Measurements from ENCODE around the gene ZC3HAV1.

The ZC3HAV1 gene

GRCh38 chr7:139116999-139117398, 7.5 kb upstream of the ZC3HAV1 start:
- Histone ChIP-seq H3K79me1 (ENCODE audit: low read length) (no peaks in the 10 kb centered on the region), H3K79me2 (ENCODE audit: control insufficient read depth, insufficient read depth, low read length, poor library complexity) (no peaks in the 10 kb centered on the region), H3K27ac (ENCODE audit: low read depth, low read length) (no peak overlapping the region), H2BK12ac (ENCODE audit: low read length) (no peak overlapping the region), H3K23ac (ENCODE audit: low read length) (no peak overlapping the region), H4K12ac (ENCODE audit: low read depth, low read length) (no peak overlapping the region), H2BK120ac (ENCODE audit: insufficient read depth, low read length, poor library complexity) (no peak overlapping the region), H3K4me2 (ENCODE audit: low read length) (no peak overlapping the region), H3K9me3 (ENCODE audit: insufficient read depth, low read depth, low read length) (no peaks in the 10 kb centered on the region), H3K9ac (ENCODE audit: low read length) (no peak overlapping the region), H4K91ac (ENCODE audit: low read depth, low read length) (no peak overlapping the region), H2AK5ac (ENCODE audit: low read length) (no peak overlapping the region), H3K4me1 (ENCODE audit: control insufficient read depth in 1 of 2, insufficient read depth in 2 of 2, low read length in 2 of 2) (no peaks in the 10 kb centered on the region), H3K14ac (ENCODE audit: low read length) (no peak overlapping the region), H3K4me3 (ENCODE audit: low read depth, low read length) (no peak overlapping the region), H2AFZ (ENCODE audit: insufficient read depth, low read length, poor library complexity) (no peak overlapping the region), H2BK5ac (ENCODE audit: low read depth, low read length, poor library complexity) (no peak overlapping the region), H3K18ac (ENCODE audit: low read length) (no peak overlapping the region), H3K27me3 (ENCODE audit: insufficient read depth, low read length) (no peaks in the 10 kb centered on the region), H4K8ac (ENCODE audit: low read depth, low read length) (no peak overlapping the region), H3K4ac (ENCODE audit: low read depth, low read length) (no peak overlapping the region), H3K36me3 (ENCODE audit: control insufficient read depth in 1 of 2, insufficient read depth in 2 of 2, low read length in 2 of 2) (no peaks in the 10 kb centered on the region)
- WGBS (ENCODE audit: extremely low coverage, insufficient coverage, insufficient read length) = no CpG with 5 or more reads among the region's 3 CpGs
- no peak for DNase-seq

GRCh38 chr7:139115104-139115503, 5.6 kb upstream of the ZC3HAV1 start:
- no peak overlapping the region for H2BK12ac ChIP-seq (ENCODE audit: low read length)
- no peak overlapping the region for H3K23ac ChIP-seq (ENCODE audit: low read length)
- no peak overlapping the region for H3K4me3 ChIP-seq (ENCODE audit: low read depth, low read length)
- H3K14ac ChIP-seq (ENCODE audit: low read length) = no peak overlapping the region
- no peak overlapping the region for H4K91ac ChIP-seq (ENCODE audit: low read depth, low read length)
- H4K12ac ChIP-seq (ENCODE audit: low read depth, low read length) = no peak overlapping the region
- no peak overlapping the region for H2BK120ac ChIP-seq (ENCODE audit: insufficient read depth, low read length, poor library complexity)
- DNase-seq = no peak
- H3K27ac ChIP-seq (ENCODE audit: low read depth, low read length) = no peak overlapping the region
- no peak overlapping the region for H3K9ac ChIP-seq (ENCODE audit: low read length)
- no peak overlapping the region for H3K4me2 ChIP-seq (ENCODE audit: low read length)
- no peak overlapping the region for H3K4ac ChIP-seq (ENCODE audit: low read depth, low read length)
- no CpG with 5 or more reads among the region's 3 CpGs for WGBS (ENCODE audit: extremely low coverage, insufficient coverage, insufficient read length)
- no peak overlapping the region for H3K18ac ChIP-seq (ENCODE audit: low read length)
- no peaks in the 10 kb centered on the region for H3K9me3 ChIP-seq (ENCODE audit: insufficient read depth, low read depth, low read length)
- H2AK5ac ChIP-seq (ENCODE audit: low read length) = no peak overlapping the region
- H3K36me3 ChIP-seq (ENCODE audit: control insufficient read depth in 1 of 2, insufficient read depth in 2 of 2, low read length in 2 of 2) = no peaks in the 10 kb centered on the region
- H2AFZ ChIP-seq (ENCODE audit: insufficient read depth, low read length, poor library complexity) = no peak overlapping the region
- H3K79me2 ChIP-seq (ENCODE audit: control insufficient read depth, insufficient read depth, low read length, poor library complexity) = no peaks in the 10 kb centered on the region
- no peaks in the 10 kb centered on the region for H3K79me1 ChIP-seq (ENCODE audit: low read length)
- no peak overlapping the region for H2BK5ac ChIP-seq (ENCODE audit: low read depth, low read length, poor library complexity)
- H4K8ac ChIP-seq (ENCODE audit: low read depth, low read length) = no peak overlapping the region
- no peaks in the 10 kb centered on the region for H3K27me3 ChIP-seq (ENCODE audit: insufficient read depth, low read length)
- no peaks in the 10 kb centered on the region for H3K4me1 ChIP-seq (ENCODE audit: control insufficient read depth in 1 of 2, insufficient read depth in 2 of 2, low read length in 2 of 2)

GRCh38 chr7:139114585-139114984, 5.1 kb upstream of the ZC3HAV1 start:
- Histone ChIP-seq H3K4me3 (ENCODE audit: low read depth, low read length) (no peak overlapping the region), H3K79me2 (ENCODE audit: control insufficient read depth, insufficient read depth, low read length, poor library complexity) (no peaks in the 10 kb centered on the region), H3K4me1 (ENCODE audit: control insufficient read depth in 1 of 2, insufficient read depth in 2 of 2, low read length in 2 of 2) (peaks cover 4% of the 10 kb centered on the region in 2 experiments), H2BK5ac (ENCODE audit: low read depth, low read length, poor library complexity) (no peak overlapping the region), H3K27me3 (ENCODE audit: insufficient read depth, low read length) (no peaks in the 10 kb centered on the region), H4K8ac (ENCODE audit: low read depth, low read length) (no peak overlapping the region), H3K36me3 (ENCODE audit: control insufficient read depth in 1 of 2, insufficient read depth in 2 of 2, low read length in 2 of 2) (no peaks in the 10 kb centered on the region), H3K4me2 (ENCODE audit: low read length) (no peak overlapping the region), H3K9ac (ENCODE audit: low read length) (no peak overlapping the region), H4K12ac (ENCODE audit: low read depth, low read length) (no peak overlapping the region), H4K91ac (ENCODE audit: low read depth, low read length) (no peak overlapping the region), H3K4ac (ENCODE audit: low read depth, low read length) (no peak overlapping the region), H3K9me3 (ENCODE audit: insufficient read depth, low read depth, low read length) (no peaks in the 10 kb centered on the region), H3K23ac (ENCODE audit: low read length) (no peak overlapping the region), H3K18ac (ENCODE audit: low read length) (no peak overlapping the region), H3K14ac (ENCODE audit: low read length) (no peak overlapping the region), H3K27ac (ENCODE audit: low read depth, low read length) (no peak overlapping the region), H2BK12ac (ENCODE audit: low read length) (no peak overlapping the region), H3K79me1 (ENCODE audit: low read length) (no peaks in the 10 kb centered on the region), H2AK5ac (ENCODE audit: low read length) (no peak overlapping the region), H2BK120ac (ENCODE audit: insufficient read depth, low read length, poor library complexity) (no peak overlapping the region), H2AFZ (ENCODE audit: insufficient read depth, low read length, poor library complexity) (no peak overlapping the region)
- no peak for DNase-seq
- no CpG with 5 or more reads among the region's 5 CpGs for WGBS (ENCODE audit: extremely low coverage, insufficient coverage, insufficient read length)

GRCh38 chr7:139114018-139114417, 4.5 kb upstream of the ZC3HAV1 start:
- Histone ChIP-seq H3K27ac (ENCODE audit: low read depth, low read length) (no peak overlapping the region), H3K4me2 (ENCODE audit: low read length) (no peak overlapping the region), H2BK5ac (ENCODE audit: low read depth, low read length, poor library complexity) (no peak overlapping the region), H3K4ac (ENCODE audit: low read depth, low read length) (no peak overlapping the region), H2BK12ac (ENCODE audit: low read length) (no peak overlapping the region), H3K4me3 (ENCODE audit: low read depth, low read length) (no peak overlapping the region), H3K79me2 (ENCODE audit: control insufficient read depth, insufficient read depth, low read length, poor library complexity) (peaks cover 2% of the 10 kb centered on the region), H3K9ac (ENCODE audit: low read length) (no peak overlapping the region), H3K18ac (ENCODE audit: low read length) (no peak overlapping the region), H4K8ac (ENCODE audit: low read depth, low read length) (no peak overlapping the region), H3K79me1 (ENCODE audit: low read length) (peaks cover 4% of the 10 kb centered on the region), H2AFZ (ENCODE audit: insufficient read depth, low read length, poor library complexity) (no peak overlapping the region), H4K12ac (ENCODE audit: low read depth, low read length) (no peak overlapping the region), H3K9me3 (ENCODE audit: insufficient read depth, low read depth, low read length) (no peaks in the 10 kb centered on the region), H3K14ac (ENCODE audit: low read length) (no peak overlapping the region), H3K4me1 (ENCODE audit: control insufficient read depth in 1 of 2, insufficient read depth in 2 of 2, low read length in 2 of 2) (peaks cover 4% of the 10 kb centered on the region in 2 experiments), H2AK5ac (ENCODE audit: low read length) (no peak overlapping the region), H2BK120ac (ENCODE audit: insufficient read depth, low read length, poor library complexity) (no peak overlapping the region), H3K36me3 (ENCODE audit: control insufficient read depth in 1 of 2, insufficient read depth in 2 of 2, low read length in 2 of 2) (no peaks in the 10 kb centered on the region), H4K91ac (ENCODE audit: low read depth, low read length) (no peak overlapping the region), H3K27me3 (ENCODE audit: insufficient read depth, low read length) (no peaks in the 10 kb centered on the region), H3K23ac (ENCODE audit: low read length) (no peak overlapping the region)
- DNase-seq = no peak
- no CpG with 5 or more reads among the region's 3 CpGs for WGBS (ENCODE audit: extremely low coverage, insufficient coverage, insufficient read length)

Measured in trophoblast cell (in vitro differentiated cells and primary cell).